OCI-LY3 (cell line): ENCODE data around the gene DUSP7.

ENCODE experiments used
- H2AFZ ChIP-seq: fragments of 200-600, 300-600 bp; shearing (Covaris generic); 2 replicates; pipeline ENCODE4 v1.6.0; 2014; ENCODE audit warnings: antibody characterized with exemption, low read depth, low read length
- H3K27ac ChIP-seq: fragments of 200-600, 300-600 bp; sonication (generic); 2 replicates; pipeline ENCODE4 v1.5.1; 2014; ENCODE audit warnings: mild to moderate bottlenecking, low read length, moderate library complexity, mixed read lengths
- H3K27me3 ChIP-seq: fragments of 200-600, 300-600 bp; sonication (generic); 2 replicates; pipeline ENCODE4 v1.6.1; 2014; ENCODE audit warnings: low read depth, low read length, mixed read lengths
- H3K36me3 ChIP-seq: fragments of 200-600, 300-600 bp; sonication (generic); replicated peaks from 2 replicates; pipeline ENCODE3; 2014; ENCODE audit warnings: low read depth, low read length, mixed read lengths
- H3K4me1 ChIP-seq: fragments of 300-600, 200-600 bp; sonication (generic); 2 replicates; pipeline ENCODE4 v1.6.1; 2014; ENCODE audit warnings: low read length, mixed read lengths
- H3K4me2 ChIP-seq: fragments of 200-600, 300-600 bp; sonication (generic); 2 replicates; pipeline ENCODE4 v1.6.1; 2014; ENCODE audit warnings: low read length, mixed read lengths
- H3K4me3 ChIP-seq: fragments of 300-600, 200-600 bp; sonication (generic); 2 replicates; pipeline ENCODE4 v1.5.1; 2014; ENCODE audit warnings: antibody characterized with exemption, mild to moderate bottlenecking, low read length, moderate library complexity
- H3K79me2 ChIP-seq: fragments of 300-600, 200-600 bp; shearing (Covaris generic); 2 replicates; pipeline ENCODE4 v1.6.1; 2014; ENCODE audit warnings: mild to moderate bottlenecking, low read length, mixed read lengths
- H3K9ac ChIP-seq: fragments of 300-600, 200-600 bp; shearing (Covaris generic); 2 replicates; pipeline ENCODE4 v1.6.0; 2014; ENCODE audit warnings: mild to moderate bottlenecking, low read length, moderate library complexity
- H3K9me3 ChIP-seq: fragments of 200-600, 300-600 bp; shearing (Covaris generic); 2 replicates; pipeline ENCODE4 v1.6.1; 2014; ENCODE audit warnings: low read length, mixed read lengths; ENCODE audit not compliant: insufficient read depth
- H4K20me1 ChIP-seq: fragments of 200-600, 300-600 bp; sonication (generic); 2 replicates; pipeline ENCODE4 v1.6.1; 2016; ENCODE audit warnings: low read length, mixed read lengths; ENCODE audit not compliant: insufficient read depth
- CTCF ChIP-seq: fragments of 200-600, 300-600 bp; sonication (generic); IDR thresholded peaks from 2 replicates; pipeline ENCODE4 v1.5.1; 2014; ENCODE audit warnings: antibody characterized with exemption, low read length, low read depth
- EZH2phosphoT487 ChIP-seq: fragments of 200-600 bp; shearing (Covaris generic); IDR thresholded peaks from 2 replicates; pipeline ENCODE4 v1.6.1; 2018; ENCODE audit warnings: antibody characterized with exemption, mixed run types, low read depth

Gene DUSP7

GRCh38 chr3:52022323-52023100 lies 33.9 kb downstream of the DUSP7 start:
- H3K4me3 ChIP-seq: no peak overlapping the region
- no peaks in the 10 kb centered on the region for H4K20me1 ChIP-seq
- H3K9ac ChIP-seq: no peak overlapping the region
- H3K79me2 ChIP-seq: no peaks in the 10 kb centered on the region
- no peaks in the 10 kb centered on the region for H3K9me3 ChIP-seq
- H3K4me2 ChIP-seq: no peak overlapping the region
- TF ChIP-seq EZH2phosphoT487 (no peak), CTCF (no peak)
- peaks cover 7% of the 10 kb centered on the region; the same call in 1 of the 2 replicates for H3K27me3 ChIP-seq
- no peaks in the 10 kb centered on the region for H3K36me3 ChIP-seq
- H2AFZ ChIP-seq: no peak overlapping the region
- H3K27ac ChIP-seq: no peak overlapping the region
- peaks cover 27% of the 10 kb centered on the region for H3K4me1 ChIP-seq

- H3K4me1 ChIP-seq: peaks cover 27% of the 10 kb centered on the region
- no peak overlapping the region for H3K4me2 ChIP-seq
- no peak overlapping the region for H3K27ac ChIP-seq
- no peak overlapping the region for H2AFZ ChIP-seq
- no peaks in the 10 kb centered on the region for H3K79me2 ChIP-seq
- H3K27me3 ChIP-seq: peaks cover 12% of the 10 kb centered on the region
- no peaks in the 10 kb centered on the region for H4K20me1 ChIP-seq
- H3K4me3 ChIP-seq: no peak overlapping the region
- no peaks in the 10 kb centered on the region for H3K36me3 ChIP-seq
- H3K9me3 ChIP-seq: no peaks in the 10 kb centered on the region
- TF ChIP-seq CTCF (no peak), EZH2phosphoT487 (no peak)
- H3K9ac ChIP-seq: no peak overlapping the region
Observed at GRCh38 chr3:52021489-52022268, 34.7 kb downstream of the DUSP7 start.

- Histone ChIP-seq H3K27ac (no peak overlapping the region), H2AFZ (no peak overlapping the region), H3K9me3 (no peaks in the 10 kb centered on the region), H3K36me3 (no peaks in the 10 kb centered on the region), H3K27me3 (peaks cover 16% of the 10 kb centered on the region), H3K9ac (no peak overlapping the region), H3K4me2 (no peak overlapping the region), H3K4me1 (peaks cover 27% of the 10 kb centered on the region), H3K79me2 (no peaks in the 10 kb centered on the region), H3K4me3 (no peak overlapping the region), H4K20me1 (no peaks in the 10 kb centered on the region)
- TF ChIP-seq EZH2phosphoT487: no peak
- TF ChIP-seq CTCF: no peak
Observed at GRCh38 chr3:52020796-52021195, 35.6 kb downstream of the DUSP7 start.

GRCh38 chr3:52019352-52020080 lies 36.9 kb downstream of the DUSP7 start:
- Histone ChIP-seq H3K27me3 (peaks cover 11% of the 10 kb centered on the region; the same call in 1 of the 2 replicates), H3K79me2 (no peaks in the 10 kb centered on the region), H4K20me1 (no peaks in the 10 kb centered on the region), H3K36me3 (no peaks in the 10 kb centered on the region), H3K9ac (no peak overlapping the region), H3K9me3 (no peaks in the 10 kb centered on the region), H3K27ac (no peak overlapping the region), H2AFZ (no peak overlapping the region), H3K4me3 (no peak overlapping the region), H3K4me2 (no peak overlapping the region), H3K4me1 (peaks cover 33% of the 10 kb centered on the region)
- no peak for TF ChIP-seq CTCF
- TF ChIP-seq EZH2phosphoT487: no peak
